DND-41 (cell line): ENCODE data around the gene UBL4B.

Experiments
- ATAC-seq: fragments of 200-7000 bp; cut with Tn5 transposase; 3 replicates; pipeline ENCODE4 v1.9.1; 2021; ENCODE audit warnings: low read depth; ENCODE audit not compliant: insufficient read depth
- DNase-seq: peaks from one replicate; pipeline ENCODE4 v3.0.0-alpha.2; 2020
- H2AFZ ChIP-seq: 2 replicates; pipeline ENCODE4 v1.6.0; 2012; ENCODE audit warnings: low read depth, low read length
- H3K27ac ChIP-seq: 2 replicates; pipeline ENCODE4 v1.5.1; 2012; ENCODE audit warnings: low read length, inconsistent platforms
- H3K27me3 ChIP-seq: fragments of 200-600 bp; sonication (generic); 2 replicates; pipeline ENCODE4 v1.6.0; 2012; ENCODE audit warnings: low read length, mild to moderate bottlenecking, inconsistent platforms; ENCODE audit not compliant: insufficient read depth, poor library complexity
- H3K36me3 ChIP-seq: 2 replicates; pipeline ENCODE4 v1.5.1; 2012; ENCODE audit warnings: low read length, inconsistent platforms; ENCODE audit not compliant: insufficient read depth
- H3K4me1 ChIP-seq: 2 replicates; pipeline ENCODE4 v1.5.1; 2012; ENCODE audit warnings: mild to moderate bottlenecking, low read length; ENCODE audit not compliant: insufficient read depth
- H3K4me2 ChIP-seq: 2 replicates; pipeline ENCODE4 v1.6.0; 2012; ENCODE audit warnings: mild to moderate bottlenecking, moderate library complexity, low read length, inconsistent platforms; ENCODE audit not compliant: insufficient read depth
- H3K4me3 ChIP-seq, 2 experiments: fragments of 200-600 bp in 1 of 2; shearing (Covaris generic) in 1 of 2; 2 replicates each; pipeline ENCODE4 v1.5.1; 2012 to 2016; ENCODE audit warnings: inconsistent platforms in 2 of 2, low read length in 2 of 2, mild to moderate bottlenecking in 2 of 2, low read depth in 1 of 2, moderate library complexity in 1 of 2
- H3K79me2 ChIP-seq: 2 replicates; pipeline ENCODE4 v1.6.0; 2012; ENCODE audit warnings: low read length, inconsistent platforms; ENCODE audit not compliant: insufficient read depth
- H3K9ac ChIP-seq: 2 replicates; pipeline ENCODE4 v1.6.0; 2012; ENCODE audit warnings: low read depth, mild to moderate bottlenecking, inconsistent platforms, low read length, moderate library complexity
- H3K9me3 ChIP-seq: 2 replicates; pipeline ENCODE4 v1.5.1; 2012; ENCODE audit warnings: low read length, moderate library complexity, mild to moderate bottlenecking, inconsistent platforms; ENCODE audit not compliant: insufficient read depth, severe bottlenecking
- H4K20me1 ChIP-seq: 2 replicates; pipeline ENCODE4 v1.6.0; 2012; ENCODE audit warnings: low read length; ENCODE audit not compliant: insufficient read depth
- CTCF ChIP-seq: IDR thresholded peaks from 2 replicates; pipeline ENCODE4 v1.5.1; 2012; ENCODE audit warnings: borderline replicate concordance, low read length, moderate library complexity, mild to moderate bottlenecking; ENCODE audit not compliant: poor library complexity, severe bottlenecking; ENCODE audit errors: extremely low read depth
- EZH2 ChIP-seq: IDR thresholded peaks from 3 replicates; pipeline ENCODE4 v1.6.1; 2012; ENCODE audit warnings: borderline replicate concordance, low read depth, mild to moderate bottlenecking, moderate library complexity, low read length, inconsistent platforms; ENCODE audit not compliant: severe bottlenecking

UBL4B gene

GRCh38 chr1:110130113-110130591, 17.9 kb downstream of the UBL4B start:
- H3K4me2 ChIP-seq, result no peak overlapping the region

GRCh38 chr1:110130989-110131388, 18.7 kb downstream of the UBL4B start:
- Histone ChIP-seq H3K36me3 (no peaks in the 10 kb centered on the region), H3K79me2 (no peaks in the 10 kb centered on the region), H3K9ac (no peak overlapping the region), H3K9me3 (peaks cover 3% of the 10 kb centered on the region), H3K4me3 (no peak overlapping the region), H3K27ac (no peak overlapping the region), H3K4me2 (no peak overlapping the region), H2AFZ (no peak overlapping the region), H3K27me3 (peaks cover 22% of the 10 kb centered on the region), H4K20me1 (no peaks in the 10 kb centered on the region), H3K4me1 (no peaks in the 10 kb centered on the region)
- ATAC-seq (no peak), DNase-seq (no peak)
- TF ChIP-seq EZH2, result no peak
- TF ChIP-seq CTCF, result no peak

More at GRCh38 chr1:110130113-110130591, 17.9 kb downstream of the UBL4B start:
- peaks cover 20% of the 10 kb centered on the region for H3K27me3 ChIP-seq
- ATAC-seq, result no peak
- no peaks in the 10 kb centered on the region for H3K36me3 ChIP-seq
- no peaks in the 10 kb centered on the region for H4K20me1 ChIP-seq
- H2AFZ ChIP-seq, result no peak overlapping the region
- no peak for DNase-seq
- no peak overlapping the region for H3K4me3 ChIP-seq
- H3K9me3 ChIP-seq, result peaks cover 3% of the 10 kb centered on the region
- TF ChIP-seq EZH2 (no peak), CTCF (no peak)
- H3K27ac ChIP-seq, result no peak overlapping the region
- no peaks in the 10 kb centered on the region for H3K79me2 ChIP-seq
- no peaks in the 10 kb centered on the region for H3K4me1 ChIP-seq
- no peak overlapping the region for H3K9ac ChIP-seq

DNA sequence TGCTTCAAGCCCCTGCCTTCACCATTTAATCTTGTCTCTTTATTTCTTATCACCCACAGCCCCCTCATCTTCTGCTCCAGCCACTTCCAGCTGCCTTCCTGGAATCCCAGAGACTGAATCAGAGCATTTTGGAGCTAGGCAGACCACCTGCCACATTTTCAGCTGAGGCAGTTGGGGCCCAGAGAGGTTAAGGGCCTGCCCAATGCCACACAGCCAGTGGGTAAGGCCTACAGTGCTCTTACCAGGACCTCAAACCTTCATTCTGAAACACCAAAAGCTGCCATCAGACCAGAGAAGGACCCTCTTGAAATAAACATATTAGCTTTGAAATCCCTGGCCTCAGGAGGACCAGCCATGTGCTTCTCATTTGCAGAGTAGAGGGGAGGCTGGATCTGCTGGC, 20.4 kb downstream of the UBL4B start:
- H3K27ac ChIP-seq, result no peak overlapping the region
- TF ChIP-seq EZH2, result no peak
- TF ChIP-seq CTCF, result no peak
- H3K79me2 ChIP-seq, result no peaks in the 10 kb centered on the region
- no peaks in the 10 kb centered on the region for H3K36me3 ChIP-seq
- no peak overlapping the region for H2AFZ ChIP-seq
- H3K9me3 ChIP-seq, result no peaks in the 10 kb centered on the region
- no peak for DNase-seq
- H3K4me2 ChIP-seq, result no peak overlapping the region
- ATAC-seq, result no peak
- no peaks in the 10 kb centered on the region for H4K20me1 ChIP-seq
- H3K4me1 ChIP-seq, result no peaks in the 10 kb centered on the region
- no peak overlapping the region for H3K9ac ChIP-seq
- H3K27me3 ChIP-seq, result peaks cover 38% of the 10 kb centered on the region
- H3K4me3 ChIP-seq, result no peak overlapping the region

DNA sequence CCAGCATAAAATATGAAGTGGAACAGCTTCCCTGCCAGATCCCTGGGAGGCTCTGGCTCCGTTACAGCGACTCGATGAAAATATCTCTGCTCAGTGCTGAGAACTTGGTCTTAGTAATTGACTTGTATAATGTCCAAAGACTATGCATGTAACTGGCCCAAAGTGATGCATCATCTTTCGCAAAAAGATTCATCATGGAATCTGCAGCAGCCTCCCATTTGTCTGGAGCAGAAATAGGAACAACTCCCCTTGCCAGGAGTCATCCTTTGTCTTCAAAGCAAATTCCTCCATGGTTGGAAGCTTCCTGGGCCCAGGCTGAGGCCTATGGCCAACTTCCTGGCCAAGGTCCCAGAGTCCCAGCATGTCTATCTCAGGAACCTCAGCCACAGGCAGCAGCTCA, 21.2 kb downstream of the UBL4B start:
- Histone ChIP-seq H3K27ac (no peak overlapping the region), H3K4me1 (no peaks in the 10 kb centered on the region), H3K27me3 (peaks cover 37% of the 10 kb centered on the region), H2AFZ (no peak overlapping the region), H3K4me2 (no peak overlapping the region), H3K79me2 (no peaks in the 10 kb centered on the region), H3K4me3 (no peak overlapping the region), H3K36me3 (no peaks in the 10 kb centered on the region), H4K20me1 (no peaks in the 10 kb centered on the region), H3K9ac (no peak overlapping the region), H3K9me3 (no peaks in the 10 kb centered on the region)
- no peak for DNase-seq
- TF ChIP-seq CTCF (no peak), EZH2 (no peak)
- ATAC-seq, result no peak
